HG03045 (cell line): ENCODE results near the gene BRD9.
"Not testable (repeated sequence)": the region's sequence is repeated elsewhere in the genome, so short reads cannot be mapped to it uniquely, and the experiment has no call there.

Experiments used
- ATAC-seq: cut with Tn5 transposase; IDR thresholded peaks from one replicate; pipeline ENCODE4 v1.9.1; 2021; ENCODE audit warnings: mild to moderate bottlenecking, moderate library complexity; ENCODE audit not compliant: unreplicated experiment

The BRD9 gene

DNA sequence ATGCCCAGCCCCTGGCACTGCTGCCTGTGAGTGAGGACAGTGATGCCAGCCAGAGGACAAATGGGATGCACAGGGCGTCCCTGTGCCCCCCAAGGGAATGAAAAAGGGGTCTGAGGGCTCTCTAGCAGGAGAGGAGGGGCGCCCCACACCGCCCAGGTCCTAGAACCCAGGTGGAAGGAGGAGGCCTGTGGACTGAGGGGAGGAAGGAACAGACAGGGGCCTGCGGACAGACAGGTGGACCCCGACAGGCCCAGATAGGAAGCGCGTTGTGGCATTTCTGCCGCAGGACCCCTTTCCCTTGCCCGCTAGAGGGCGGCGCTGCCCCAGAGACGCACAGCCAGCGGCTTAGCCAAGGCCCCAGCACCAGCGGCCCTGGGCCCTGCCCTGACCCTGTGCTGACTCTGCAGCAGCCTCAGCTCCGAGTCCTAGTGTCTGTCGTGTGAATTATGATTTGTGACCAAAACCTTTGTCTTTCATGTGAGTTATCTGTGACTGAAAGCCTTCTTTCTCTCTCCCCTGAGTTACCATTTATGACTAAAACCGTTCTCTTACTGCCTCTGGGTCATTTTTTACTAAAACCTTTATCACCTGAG lies 30.8 kb upstream of the BRD9 start:
- no peak for ATAC-seq

DNA sequence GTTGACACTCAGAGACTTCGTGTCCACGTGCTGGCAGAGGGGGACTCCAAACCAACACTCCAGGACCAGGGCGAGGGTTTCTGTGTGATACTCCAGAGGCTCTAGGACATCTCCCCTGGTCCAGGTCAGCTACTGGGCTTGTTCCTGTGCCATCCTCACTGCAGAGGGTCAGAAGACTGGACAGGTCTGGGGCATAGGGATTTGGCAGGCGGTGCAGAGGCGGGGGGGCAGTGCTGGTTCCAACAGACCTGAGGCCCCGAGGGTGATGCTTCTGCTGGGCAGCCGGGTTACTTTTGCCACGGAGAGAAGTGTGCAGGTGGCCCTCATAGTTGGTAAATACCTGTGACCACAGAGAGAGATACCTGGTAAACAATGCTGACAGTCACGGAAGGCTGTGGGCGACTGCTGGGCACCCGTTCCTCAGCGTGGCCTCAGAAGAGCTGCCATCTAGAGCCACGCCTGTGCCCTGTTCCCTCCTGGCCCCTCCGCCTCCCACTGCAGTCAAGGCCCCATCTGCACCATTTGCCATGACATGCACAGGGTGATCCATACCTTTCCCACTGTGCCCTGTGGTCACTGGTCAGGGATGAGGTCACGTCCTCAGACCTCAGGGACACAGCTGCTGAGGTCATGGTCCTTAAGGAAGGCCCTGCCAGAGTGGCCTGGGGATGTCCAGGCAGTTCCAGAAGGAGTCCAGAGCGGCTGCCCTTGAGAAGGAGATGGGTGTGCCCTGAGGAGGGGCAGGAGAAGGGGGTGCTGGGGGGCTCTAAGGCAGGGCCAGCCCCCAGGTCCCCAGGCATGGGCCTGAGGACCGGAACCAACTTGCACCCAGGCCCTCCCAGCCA lies 30.1 kb upstream of the BRD9 start:
- no peak for ATAC-seq

DNA sequence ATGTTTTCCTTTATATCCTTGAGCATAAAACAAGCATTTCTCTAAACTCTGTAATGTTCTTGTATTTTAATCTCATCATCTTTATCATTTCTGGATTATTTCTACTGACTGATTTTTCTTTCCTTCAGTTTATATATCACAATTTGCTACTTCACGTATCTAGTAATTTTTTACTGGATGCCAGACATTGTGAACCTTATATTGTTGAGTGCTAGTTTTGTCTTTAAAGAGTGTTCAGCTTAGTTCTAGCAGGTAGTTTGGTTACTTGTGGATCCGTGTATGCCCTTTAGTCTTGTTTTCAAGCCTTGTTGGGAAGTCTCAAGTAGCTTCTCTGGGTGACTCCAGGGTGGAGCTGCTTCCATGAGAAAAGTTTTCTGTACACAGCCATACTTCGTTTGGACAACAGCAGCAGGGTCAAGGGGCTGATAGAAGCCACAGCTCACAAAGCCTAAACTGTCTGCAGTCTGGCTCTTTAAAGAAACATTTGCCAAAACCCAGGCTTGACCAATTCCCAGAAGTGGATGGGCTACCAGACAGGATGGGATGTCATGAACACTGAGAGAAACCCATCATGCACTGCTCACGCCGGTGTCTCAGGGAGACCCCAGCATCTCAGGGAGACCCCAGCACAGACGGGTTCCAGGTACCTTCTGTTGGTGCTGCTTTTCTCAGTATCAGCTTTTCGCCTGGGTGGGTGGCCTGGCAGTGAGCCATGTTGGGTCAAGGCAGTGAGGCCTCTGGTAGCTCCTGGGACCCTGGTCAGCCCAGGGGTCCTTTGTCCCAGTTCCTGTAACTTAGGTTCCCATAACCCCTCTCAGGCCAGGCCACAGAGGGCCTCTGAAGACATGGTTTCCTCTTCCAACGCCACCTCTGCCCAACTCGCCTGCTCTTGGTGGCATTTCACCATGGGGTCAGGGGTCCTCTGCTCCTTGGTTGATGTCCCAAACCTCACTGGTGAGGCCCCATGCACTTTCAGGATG lies 29.1 kb upstream of the BRD9 start:
- no peak for ATAC-seq

DNA sequence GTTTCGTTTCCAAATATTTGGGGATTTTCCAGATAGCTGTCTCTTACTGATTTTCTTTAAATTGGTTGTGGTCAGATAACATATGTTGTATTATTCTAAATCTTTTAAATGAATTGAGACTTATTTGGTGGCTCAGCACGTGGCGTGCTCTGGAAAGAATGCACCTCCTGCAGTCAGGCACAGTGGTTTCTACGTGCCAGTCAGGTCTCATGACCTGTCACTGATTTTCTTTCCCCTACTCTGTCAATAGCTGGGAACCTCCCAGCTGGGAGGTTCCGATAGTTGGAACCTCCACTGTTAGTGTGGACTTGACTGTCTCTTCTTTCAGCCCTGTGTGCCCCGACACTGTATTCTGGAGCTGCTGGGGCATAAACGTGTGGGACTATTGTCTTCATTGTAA lies 27.7 kb upstream of the BRD9 start:
- ATAC-seq: no peak

DNA sequence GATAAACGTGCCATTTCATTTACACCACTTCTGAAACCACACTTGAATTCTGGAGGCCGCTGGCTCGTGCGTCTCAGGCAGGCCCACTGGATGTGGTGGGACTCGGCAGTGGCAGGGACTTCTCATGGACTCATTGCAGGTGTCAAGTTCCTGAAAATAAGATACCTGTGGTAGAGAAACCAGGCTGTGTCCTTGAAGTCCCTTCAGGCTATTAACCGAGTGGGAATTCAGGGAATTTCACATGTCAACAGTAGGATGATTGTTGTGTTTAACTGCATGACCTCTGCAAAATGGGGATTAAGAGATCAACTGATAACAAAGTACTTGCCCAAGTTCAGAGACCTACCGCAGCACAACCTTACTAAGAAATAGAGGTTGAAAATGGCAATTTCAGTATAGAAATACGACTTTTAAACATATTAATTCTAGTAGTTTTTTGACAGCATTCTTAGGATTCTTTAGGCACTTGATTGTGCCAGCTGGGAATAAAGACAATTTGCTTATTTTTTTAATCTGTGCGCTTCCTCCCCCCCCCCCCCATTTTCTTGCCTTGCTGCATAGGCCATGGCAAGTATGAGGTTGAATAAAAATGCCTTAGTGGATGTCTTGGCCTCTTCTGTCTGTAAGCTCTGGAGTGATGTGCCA lies 26.9 kb upstream of the BRD9 start:
- no peak for ATAC-seq

DNA sequence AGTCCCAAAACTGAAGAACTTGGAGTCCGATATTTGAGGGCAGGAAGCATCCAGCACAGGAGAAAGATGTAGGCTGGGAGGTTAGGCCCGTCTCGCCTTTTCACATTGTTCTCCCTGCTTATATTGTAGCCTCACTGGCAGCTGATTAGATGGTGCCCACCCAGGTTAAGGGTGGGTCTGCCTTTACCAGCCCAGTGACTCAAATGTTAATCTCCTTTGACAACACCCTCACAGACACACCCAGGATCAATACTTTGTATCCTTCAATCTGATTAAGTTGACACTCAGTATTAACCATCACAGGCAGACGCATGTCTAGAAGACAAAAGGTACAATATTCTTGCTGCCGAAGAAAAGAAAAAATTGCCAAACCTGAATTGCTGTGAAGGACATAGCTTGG lies 26.1 kb upstream of the BRD9 start:
- not testable (repeated sequence) for ATAC-seq

DNA sequence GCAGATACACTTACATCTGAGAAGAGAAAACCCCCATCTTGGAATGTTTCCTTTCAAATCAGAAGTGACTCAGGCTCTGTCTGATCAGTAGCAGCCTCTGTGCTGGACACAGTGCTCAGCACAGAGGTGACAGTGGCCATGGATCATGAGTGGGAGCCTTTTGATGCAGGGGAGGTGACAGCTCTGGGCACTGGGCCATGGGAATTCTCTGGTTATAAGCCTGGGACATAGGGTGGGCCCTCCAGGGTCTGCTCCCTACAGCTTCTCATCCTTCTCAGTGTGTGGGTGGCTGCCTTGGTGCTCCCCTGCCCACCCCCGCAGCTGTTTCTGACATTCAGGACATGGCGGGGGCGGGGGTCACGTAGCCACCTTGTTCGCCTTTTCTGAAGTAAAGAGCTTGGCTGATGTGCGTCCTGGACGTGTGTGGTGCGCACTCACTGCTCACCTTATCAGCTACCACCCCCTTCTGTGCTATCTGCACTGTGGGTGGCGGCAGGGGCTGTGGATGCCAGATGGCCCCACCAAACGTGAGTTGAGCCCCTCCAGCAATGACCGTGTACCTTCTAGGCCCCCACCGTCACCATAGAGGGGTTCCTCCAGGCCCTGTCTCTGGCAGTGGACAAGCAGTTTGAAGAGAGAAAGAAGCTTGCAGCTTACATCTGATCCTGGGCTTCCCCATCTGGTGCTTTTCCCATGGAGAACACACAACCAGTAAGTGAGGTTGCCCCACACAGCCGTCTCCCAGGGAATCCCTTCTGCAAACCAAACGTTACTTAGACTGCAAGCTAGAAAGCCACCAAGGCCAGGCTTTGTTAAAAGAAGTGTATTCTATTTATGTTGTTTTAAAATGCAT lies 24.1 kb upstream of the BRD9 start:
- no peak for ATAC-seq

DNA sequence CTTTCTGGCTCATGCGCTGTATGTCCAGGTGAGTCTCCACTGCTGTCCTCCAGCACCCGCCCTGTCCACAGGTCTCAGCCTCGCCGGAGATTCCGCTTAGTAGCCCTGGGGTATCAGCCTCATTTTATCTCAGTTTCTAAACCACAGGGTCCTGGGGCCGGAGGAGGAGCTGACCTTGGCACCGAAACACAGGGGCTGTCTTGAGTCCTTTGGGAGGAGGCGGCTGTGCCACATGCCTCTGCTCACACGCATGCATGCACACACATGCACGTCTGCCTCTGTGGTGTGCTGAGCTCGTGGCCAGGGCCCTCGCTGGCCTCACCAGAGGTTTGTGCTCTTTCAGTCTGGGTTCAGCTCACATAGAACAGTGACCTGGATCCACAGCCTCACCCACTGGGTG lies 23.3 kb upstream of the BRD9 start:
- ATAC-seq: no peak

DNA sequence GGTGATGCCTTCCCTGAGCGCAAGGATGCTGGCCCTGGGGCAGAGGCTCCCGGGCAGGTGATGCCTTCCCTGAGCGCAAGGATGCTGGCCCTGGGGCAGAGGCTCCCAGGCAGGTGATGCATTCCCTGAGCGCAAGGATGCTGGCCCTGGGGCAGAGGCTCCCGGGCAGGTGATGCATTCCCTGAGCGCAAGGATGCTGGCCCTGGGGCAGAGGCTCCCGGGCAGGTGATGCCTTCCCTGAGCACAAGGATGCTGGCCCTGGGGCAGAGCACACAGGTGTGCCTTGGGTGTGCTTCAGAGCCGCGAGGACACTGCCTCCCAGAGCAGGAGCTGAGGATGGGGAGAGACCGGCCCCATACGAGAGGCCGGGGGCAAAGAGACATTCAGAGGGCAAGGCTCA lies 22.7 kb upstream of the BRD9 start:
- ATAC-seq: not testable (repeated sequence)

DNA sequence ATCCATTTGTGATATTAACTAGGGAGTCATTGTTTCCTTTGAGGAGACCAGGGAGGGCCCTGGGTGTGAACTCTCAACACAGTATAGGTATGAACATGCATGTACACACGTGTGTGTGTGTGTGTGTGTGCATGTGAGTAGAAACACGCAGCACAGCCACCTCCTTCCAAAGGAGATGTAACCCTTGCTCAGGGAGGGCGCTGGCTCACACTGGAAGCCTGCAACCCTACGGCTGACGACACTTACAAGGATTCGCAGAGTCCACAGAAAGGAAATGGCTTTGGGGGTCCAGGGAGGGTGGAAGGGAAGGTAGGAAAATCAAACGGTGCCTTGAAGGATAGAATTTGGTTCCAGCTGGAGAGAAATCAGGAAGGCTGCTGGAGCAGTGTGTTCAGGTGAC lies 22.0 kb upstream of the BRD9 start:
- no peak for ATAC-seq

DNA sequence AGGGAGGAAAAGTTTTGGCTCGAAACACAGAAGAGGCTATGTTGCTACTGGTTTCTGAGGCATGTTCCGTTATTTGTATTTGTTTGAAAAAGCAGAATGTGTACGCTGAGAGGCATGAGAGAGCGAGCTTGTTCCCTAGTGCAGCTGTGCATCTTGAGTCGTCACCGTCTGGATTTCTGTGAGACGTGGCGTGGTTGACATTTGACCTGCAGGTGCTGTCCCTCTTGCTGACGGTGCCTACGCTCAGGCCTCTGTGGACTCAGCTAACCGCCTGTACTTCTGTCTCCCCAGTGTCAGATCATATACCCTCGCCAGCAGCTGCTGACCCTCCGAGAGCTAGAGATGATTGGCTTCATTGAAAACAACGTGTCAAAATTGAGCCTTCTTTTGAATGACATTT lies 21.6 kb upstream of the BRD9 start:
- ATAC-seq: no peak

DNA sequence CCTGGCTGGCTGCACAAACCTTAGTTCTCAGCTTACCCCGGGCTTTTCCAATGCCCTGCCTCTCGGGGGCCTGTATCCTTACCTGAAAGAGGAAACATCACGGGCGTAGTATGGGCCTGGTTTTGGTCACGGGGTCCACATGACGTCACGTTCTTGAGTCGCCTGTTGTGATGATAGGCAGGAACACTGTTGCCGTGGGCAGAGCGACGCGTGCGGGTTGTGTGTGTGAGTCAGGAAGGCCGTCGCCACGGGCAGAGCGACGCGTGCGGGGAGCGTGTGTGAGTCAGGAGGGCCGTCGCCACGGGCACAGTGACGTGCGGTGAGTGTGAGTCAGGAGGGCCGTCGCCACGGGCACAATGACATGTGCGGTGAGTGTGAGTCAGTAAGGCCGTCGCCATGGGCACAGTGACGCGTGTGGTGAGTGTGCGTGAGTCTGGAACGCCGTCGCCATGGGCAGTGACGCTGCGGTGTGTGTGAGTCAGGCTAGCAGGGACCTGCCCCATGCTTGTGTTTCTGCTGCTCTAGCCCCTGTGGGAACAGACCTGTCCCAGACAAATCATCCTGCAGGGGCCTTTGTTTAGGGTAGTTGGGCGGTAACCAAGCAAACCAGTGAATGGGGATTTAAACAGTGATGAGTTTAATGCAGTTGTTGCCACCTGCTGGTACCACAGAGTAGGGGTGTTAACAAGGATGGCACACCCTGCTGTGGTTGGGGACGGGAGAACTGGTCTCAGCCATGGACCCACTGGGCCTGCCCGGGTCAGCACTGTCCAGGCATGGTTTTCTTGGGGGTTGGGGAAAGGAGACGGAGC lies 19.9 kb upstream of the BRD9 start:
- ATAC-seq: no peak

DNA sequence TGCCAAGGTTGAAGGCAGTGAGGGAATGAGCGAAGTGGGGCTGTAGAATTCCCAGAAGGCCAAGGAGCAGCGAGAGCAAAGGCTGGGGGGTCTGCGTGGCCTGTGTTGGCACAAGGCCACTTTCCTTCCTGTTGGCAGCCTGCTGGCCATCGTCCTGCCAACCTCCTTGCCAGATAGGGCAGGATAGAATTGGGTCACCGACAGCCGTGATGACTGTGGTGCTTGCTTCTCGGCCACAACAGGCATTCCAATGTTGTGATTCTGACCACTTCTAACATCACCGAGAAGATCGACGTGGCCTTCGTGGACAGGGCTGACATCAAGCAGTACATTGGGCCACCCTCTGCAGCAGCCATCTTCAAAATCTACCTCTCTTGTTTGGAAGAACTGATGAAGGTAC lies 19.0 kb upstream of the BRD9 start:
- ATAC-seq: no peak

DNA sequence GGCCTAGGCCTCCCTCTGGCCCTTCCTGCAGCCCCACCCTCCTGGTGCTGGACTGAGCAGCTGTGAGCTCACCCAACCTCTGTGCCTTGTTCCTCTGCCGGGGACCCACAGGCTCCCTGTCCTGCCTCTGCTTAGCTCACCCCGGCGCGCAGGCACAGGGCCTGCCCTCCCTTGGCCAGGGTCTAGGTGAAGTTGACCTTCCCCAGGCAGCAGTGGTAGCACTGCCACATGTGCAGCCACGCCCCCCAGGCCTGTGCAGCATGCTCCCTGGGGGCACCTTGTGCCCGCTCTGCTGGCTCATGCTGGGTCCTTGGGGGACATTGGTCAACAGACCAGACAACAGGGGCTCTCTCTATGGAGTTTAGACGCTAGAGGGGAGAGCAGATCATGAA lies 18.2 kb upstream of the BRD9 start:
- ATAC-seq: no peak

DNA sequence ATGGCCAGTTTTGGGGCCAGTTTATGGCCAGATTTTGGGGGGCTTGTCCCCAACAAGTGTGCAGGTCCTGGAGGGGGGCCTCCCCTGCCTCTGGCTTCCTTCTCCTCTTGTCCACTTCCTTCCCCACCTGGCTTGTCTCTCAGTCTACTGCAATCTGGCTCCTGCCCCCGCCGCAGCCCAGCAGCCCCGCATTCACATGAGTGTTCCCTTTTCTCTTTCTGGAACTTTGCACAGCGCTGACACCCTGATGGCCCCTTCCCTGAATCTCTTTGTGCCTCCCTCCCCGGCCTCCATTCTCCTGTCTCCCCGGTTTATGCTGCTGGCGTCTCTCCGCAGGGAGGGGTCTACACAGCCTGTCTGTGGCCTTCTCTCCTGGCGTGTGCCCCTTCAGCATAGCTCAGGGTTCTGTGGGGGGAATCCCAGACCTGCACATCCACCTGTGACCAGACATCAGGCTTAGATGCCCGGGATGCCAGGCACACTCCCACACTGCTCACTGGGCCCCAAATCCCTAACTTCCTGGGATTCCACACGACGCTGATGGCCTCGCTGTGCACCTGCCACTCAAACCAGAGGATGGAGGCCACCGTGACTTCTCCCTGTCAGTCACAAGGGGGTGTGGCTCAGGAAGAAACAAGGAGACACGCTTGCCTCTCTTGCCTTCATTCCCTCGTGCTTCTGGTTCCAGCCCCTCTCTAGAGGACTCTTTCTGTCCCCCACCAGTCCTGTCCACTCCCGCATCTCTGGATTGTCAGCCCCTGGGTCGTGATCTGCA lies 17.6 kb upstream of the BRD9 start:
- no peak for ATAC-seq

DNA sequence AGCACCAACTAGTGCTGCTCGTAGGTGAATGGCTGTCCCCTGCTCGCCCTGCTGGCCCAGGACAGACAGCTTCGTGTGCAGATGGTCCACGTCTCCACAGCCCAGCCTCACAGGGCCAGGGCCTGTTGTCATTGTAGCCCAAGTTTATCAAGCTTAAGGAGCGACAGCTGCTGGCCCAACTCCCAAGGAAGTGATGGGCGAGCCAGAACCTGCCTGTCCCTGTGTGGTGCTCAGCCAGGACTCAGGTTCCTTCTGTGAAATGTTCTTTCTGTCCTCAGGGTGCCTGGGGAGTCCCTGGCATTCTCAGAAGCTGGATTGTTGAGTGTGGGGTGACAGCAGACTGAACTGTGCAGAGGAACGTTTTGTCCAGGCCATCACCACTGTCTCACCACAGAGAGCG lies 16.5 kb upstream of the BRD9 start:
- no peak for ATAC-seq

DNA sequence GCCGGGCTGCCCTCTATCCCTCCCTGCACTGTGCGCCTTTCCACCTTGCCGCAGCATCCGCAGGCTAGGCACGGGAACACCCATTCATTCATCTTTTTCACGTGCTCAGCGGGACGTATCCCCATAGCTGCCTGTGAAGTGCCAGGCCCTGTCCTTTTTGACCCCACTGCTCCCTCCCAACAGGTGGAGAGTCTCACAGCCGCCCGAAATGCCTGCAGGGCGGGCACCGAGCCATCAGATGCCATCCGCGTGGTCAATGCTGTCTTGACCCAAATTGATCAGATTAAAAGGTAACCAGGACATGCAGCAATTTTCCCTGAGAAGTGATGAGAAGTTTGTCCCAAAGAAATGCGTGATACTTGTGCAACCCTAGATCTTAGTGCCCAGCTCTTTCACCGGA lies 15.6 kb upstream of the BRD9 start:
- ATAC-seq: no peak

DNA sequence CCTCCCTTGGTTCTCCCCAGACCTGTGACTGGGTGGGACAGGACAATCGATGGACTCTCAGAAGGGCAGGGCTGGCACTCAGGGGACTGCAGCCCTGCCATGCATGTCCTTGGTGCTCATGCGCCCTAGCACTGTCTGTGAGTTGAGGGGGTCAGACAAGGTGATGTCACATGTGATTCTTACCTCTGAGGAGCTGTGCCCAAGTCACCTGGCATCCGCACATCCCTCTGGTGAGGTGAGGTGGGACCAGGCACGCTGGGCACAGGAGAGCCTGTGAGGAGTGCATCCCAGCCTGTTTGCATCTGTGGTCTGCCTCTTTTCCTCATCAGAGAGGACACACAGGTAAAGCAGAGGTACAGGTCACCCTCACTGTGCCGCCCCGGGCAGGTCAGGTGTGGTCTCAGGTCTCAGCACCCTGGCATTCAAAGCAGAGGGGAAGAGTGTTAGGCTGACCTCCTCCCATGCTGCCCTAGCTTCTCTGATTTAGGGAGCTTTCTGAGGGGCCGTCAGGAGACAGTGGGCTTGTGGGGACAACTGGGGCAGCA lies 14.8 kb upstream of the BRD9 start:
- no peak for ATAC-seq
